Measurements from ENCODE around the gene SPACA9. TPM values are rescaled to one million over a fixed set of nuclear protein-coding genes. Genes with fewer than 3 reads are reported as not detected.

The SPACA9 gene
- total RNA-seq, 1 experiment from 2014 or later = 1.3 TPM

DNA sequence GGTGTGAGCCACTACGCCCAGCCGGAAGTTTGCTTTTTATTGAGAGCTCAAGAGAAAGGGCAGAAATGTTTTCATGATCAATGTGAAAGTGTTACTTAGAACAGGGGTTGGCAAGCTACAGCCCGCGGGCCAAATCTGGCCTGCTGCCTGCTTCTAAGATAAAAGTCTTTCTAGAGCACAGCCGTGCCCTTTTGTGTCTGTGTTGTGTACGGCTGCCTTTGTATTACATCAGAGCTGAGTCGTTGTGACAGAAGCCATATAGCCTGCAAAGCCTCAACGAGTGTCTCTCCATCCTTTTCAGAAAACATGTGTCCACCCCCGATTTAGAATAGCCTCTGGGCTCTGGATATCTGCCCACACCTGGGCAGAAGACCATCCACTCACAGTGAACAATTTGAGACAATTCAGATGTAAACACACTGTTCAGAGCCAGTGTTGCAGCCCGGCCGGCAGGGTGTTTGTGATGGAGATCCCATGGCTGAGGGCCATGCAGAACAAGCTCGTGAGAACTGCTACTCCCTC lies 29.5 kb upstream of the SPACA9 start:
- peaks cover 9 to 15% of the 10 kb centered on the region in 2 experiments for H3K4me1 Mint-ChIP-seq
- DNase-seq = no peak
- no peaks in the 10 kb centered on the region for H3K36me3 Mint-ChIP-seq (ENCODE audit: insufficient read depth in 1 of 3, low read depth in 3 of 3)
- no peaks in the 10 kb centered on the region for H3K27me3 ChIP-seq (ENCODE audit: insufficient read depth, low read length)
- no peak overlapping the region for H3K23ac ChIP-seq (ENCODE audit: insufficient read length, low read depth, low read length)
- H2BK5ac ChIP-seq (ENCODE audit: insufficient read length, low read length) = no peak overlapping the region
- H2AFZ ChIP-seq (ENCODE audit: low read length) = no peak overlapping the region
- WGBS (ENCODE audit: extremely low coverage, insufficient read length, low lambda C conversion rate) = no CpG with 5 or more reads among the region's 12 CpGs
- no peak overlapping the region for H3K4ac ChIP-seq (ENCODE audit: low read depth, low read length)
- H3K9ac ChIP-seq (ENCODE audit: extremely low read depth, insufficient read length, low read length) = no peak overlapping the region
- no peak overlapping the region for H3K56ac ChIP-seq (ENCODE audit: insufficient read length, low read depth, low read length)
- H2BK20ac ChIP-seq (ENCODE audit: low read depth, low read length, poor library complexity, severe bottlenecking) = no peak overlapping the region
- no peak overlapping the region for H4K5ac ChIP-seq (ENCODE audit: insufficient read length, low read depth, low read length)
- H3K9me3 Mint-ChIP-seq = no peaks in the 10 kb centered on the region
- no peak overlapping the region for H2BK12ac ChIP-seq (ENCODE audit: insufficient read length, low read depth, low read length)
- no peaks in the 10 kb centered on the region for H3K79me2 ChIP-seq (ENCODE audit: insufficient read depth, low read length)
- H4K8ac ChIP-seq (replicated peaks; ENCODE audit: insufficient read length, low read depth, low read length) = no peak overlapping the region
- H2BK15ac ChIP-seq (ENCODE audit: low read depth, low read length) = no peak overlapping the region
- H3K79me1 ChIP-seq (ENCODE audit: insufficient read depth, low read depth, low read length, poor library complexity, severe bottlenecking) = no peaks in the 10 kb centered on the region
- no peaks in the 10 kb centered on the region for H3K4me1 ChIP-seq (ENCODE audit: insufficient read depth, low read length)
- H3K18ac ChIP-seq (ENCODE audit: insufficient read length, low read depth, low read length) = no peak overlapping the region
- no peak overlapping the region for H3K14ac ChIP-seq (ENCODE audit: insufficient read depth, low read length)
- H2AK5ac ChIP-seq (ENCODE audit: insufficient read length, low read length) = no peak overlapping the region
- no peaks in the 10 kb centered on the region for H3K9me3 ChIP-seq (ENCODE audit: control insufficient read depth, low read depth, low read length)
- H3T11ph ChIP-seq (ENCODE audit: low read length) = no peak overlapping the region
- H2BK120ac ChIP-seq (ENCODE audit: low read depth, low read length, poor library complexity, severe bottlenecking) = no peak overlapping the region
- TF ChIP-seq CTCF (conservative IDR thresholded peaks at IDR 0.05) = no peak
- no peaks in the 10 kb centered on the region; the same call in 1 of the 2 replicates for H3K27me3 Mint-ChIP-seq (ENCODE audit: low read depth)
- H3K4me3 Mint-ChIP-seq = no peak overlapping the region; a peak in 1 of 5 replicates
- H3K4me2 ChIP-seq (ENCODE audit: insufficient read depth, insufficient read length, low read length) = no peak overlapping the region
- H3K23me2 ChIP-seq (ENCODE audit: insufficient read length, low read depth, low read length, poor library complexity, severe bottlenecking) = no peaks in the 10 kb centered on the region
- no peak overlapping the region for H4K91ac ChIP-seq (ENCODE audit: insufficient read length, low read depth, low read length)
- H3K27ac ChIP-seq (ENCODE audit: insufficient read length, low read depth, low read length) = no peak overlapping the region
- H3K27ac Mint-ChIP-seq = peak overlapping the region in 2 of 3 experiments; percentile 49 to 89; a peak in 2 of 7 replicates
- H4K20me1 ChIP-seq (ENCODE audit: control insufficient read depth, insufficient read depth, insufficient read length) = no peaks in the 10 kb centered on the region

Data from H9 (cell line).